ENCODE measurements around the gene DISP1. TPM values are rescaled to one million over a fixed set of nuclear protein-coding genes. Genes with fewer than 3 reads are reported as not detected.

The DISP1 gene
- total and polyA plus RNA-seq, 8 donors: 0.87 to 277 (median 4.9) TPM; not detected in 1

DNA sequence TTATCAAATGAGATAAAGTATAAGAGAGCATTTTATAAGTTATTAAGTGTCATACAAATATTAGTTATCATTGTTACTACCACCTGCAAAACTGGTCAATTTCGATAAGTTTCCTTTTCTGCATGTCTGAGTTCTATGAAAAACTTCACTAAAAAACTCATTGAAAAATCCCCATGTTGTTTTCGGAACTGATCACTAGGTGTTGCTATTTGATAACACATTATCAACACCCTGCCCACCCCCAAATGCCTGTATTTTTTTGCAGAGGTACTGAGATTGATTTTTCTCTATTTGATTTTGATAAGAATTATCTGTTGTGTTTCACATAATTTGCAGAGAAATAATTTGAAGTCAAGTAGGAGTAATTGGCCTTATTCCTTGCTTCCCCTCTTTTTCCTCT is 22.1 kb upstream of the DISP1 start:
- DNase-seq: peak in 1 of 2 donors; percentile 52
- intact Hi-C loops (cut with DNase I; ENCODE audit: low total_unique reads): no loop called here
- Histone ChIP-seq H3K27ac (no peak overlapping the region), H3K36me3 (no peaks in the 10 kb centered on the region), H3K9me3 (no peaks in the 10 kb centered on the region), H3K4me1 (peaks cover 0 to 15% (median 7%) of the 10 kb centered on the region in 4 donors), H3K27me3 (no peaks in the 10 kb centered on the region), H3K4me3 (no peak overlapping the region)
- WGBS, 5 donors: 3 to 9% (median 5%) methylated on average over 2 of the region's 2 CpGs
- TF ChIP-seq EP300 (IDR thresholded peaks at IDR 0.05): no peak
- no peak for TF ChIP-seq POLR2A (IDR thresholded peaks at IDR 0.05)
- TF ChIP-seq, protein P1, sequence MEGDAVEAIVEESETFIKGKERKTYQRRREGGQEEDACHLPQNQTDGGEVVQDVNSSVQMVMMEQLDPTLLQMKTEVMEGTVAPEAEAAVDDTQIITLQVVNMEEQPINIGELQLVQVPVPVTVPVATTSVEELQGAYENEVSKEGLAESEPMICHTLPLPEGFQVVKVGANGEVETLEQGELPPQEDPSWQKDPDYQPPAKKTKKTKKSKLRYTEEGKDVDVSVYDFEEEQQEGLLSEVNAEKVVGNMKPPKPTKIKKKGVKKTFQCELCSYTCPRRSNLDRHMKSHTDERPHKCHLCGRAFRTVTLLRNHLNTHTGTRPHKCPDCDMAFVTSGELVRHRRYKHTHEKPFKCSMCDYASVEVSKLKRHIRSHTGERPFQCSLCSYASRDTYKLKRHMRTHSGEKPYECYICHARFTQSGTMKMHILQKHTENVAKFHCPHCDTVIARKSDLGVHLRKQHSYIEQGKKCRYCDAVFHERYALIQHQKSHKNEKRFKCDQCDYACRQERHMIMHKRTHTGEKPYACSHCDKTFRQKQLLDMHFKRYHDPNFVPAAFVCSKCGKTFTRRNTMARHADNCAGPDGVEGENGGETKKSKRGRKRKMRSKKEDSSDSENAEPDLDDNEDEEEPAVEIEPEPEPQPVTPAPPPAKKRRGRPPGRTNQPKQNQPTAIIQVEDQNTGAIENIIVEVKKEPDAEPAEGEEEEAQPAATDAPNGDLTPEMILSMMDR (IDR thresholded peaks at IDR 0.05): peak in 5 of 7 experiments; percentile 19 to 63 (median 28)
- TF ChIP-seq POLR2AphosphoS5 (IDR thresholded peaks at IDR 0.05): no peak

DNA sequence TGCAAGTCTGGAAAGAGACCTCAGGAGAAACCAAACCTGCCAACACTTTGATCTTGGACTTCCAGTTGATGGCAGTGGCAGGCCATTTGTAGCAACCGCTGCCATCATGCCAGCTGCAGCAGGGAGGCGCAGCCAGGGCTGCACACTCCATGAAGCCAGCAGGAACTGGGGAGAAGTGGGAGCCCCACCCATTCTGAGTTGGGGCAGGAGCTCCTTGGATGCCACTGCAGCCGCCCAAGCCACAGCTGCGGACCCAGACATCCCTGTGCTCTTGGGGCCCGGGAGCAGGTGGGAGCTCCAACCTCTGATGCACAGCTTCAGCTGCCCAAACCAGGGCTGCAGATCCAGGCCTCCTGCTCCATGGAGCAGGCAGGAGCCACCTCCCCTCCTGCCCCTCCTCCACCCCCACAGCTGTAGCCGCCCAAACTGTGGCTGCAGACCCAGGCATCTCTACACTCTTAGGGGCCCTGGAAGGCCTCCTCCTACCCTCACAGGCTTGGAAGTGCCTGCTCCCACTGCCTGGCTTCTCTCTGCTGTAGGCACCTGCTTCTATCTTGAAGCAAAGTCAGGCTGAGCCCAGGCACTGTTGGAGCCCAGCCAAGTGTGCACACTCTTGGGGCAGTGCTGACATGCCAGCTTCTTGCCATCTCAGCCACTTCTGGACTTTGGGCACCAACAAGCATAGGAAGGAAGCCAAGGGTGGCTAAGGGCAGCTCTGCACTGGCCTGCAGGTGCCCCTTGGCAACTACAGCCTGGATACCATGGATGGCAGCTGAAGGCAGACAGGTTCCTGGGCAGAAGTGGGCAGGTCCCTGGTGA is 20.0 kb upstream of the DISP1 start:
- DNase-seq: peak in 1 of 2 donors; percentile 45
- WGBS, 5 donors: 63 to 90% (median 76%) methylated on average over 5 to 6 of the region's 6 CpGs
- Histone ChIP-seq H3K36me3 (no peaks in the 10 kb centered on the region), H3K27ac (no peak overlapping the region), H3K4me1 (peaks cover 9 to 31% (median 9%) of the 10 kb centered on the region in 4 donors), H3K27me3 (no peaks in the 10 kb centered on the region), H3K9me3 (no peaks in the 10 kb centered on the region), H3K4me3 (no peak overlapping the region)
- intact Hi-C loops (cut with DNase I; ENCODE audit: low total_unique reads): loop anchor here (5.0 kb wide), 1 partner anchor 287 kb away; no protein-coding TSS in a partner anchor
- TF ChIP-seq EP300 (IDR thresholded peaks at IDR 0.05): no peak
- TF ChIP-seq, protein P1 (IDR thresholded peaks at IDR 0.05): no peak

DNA sequence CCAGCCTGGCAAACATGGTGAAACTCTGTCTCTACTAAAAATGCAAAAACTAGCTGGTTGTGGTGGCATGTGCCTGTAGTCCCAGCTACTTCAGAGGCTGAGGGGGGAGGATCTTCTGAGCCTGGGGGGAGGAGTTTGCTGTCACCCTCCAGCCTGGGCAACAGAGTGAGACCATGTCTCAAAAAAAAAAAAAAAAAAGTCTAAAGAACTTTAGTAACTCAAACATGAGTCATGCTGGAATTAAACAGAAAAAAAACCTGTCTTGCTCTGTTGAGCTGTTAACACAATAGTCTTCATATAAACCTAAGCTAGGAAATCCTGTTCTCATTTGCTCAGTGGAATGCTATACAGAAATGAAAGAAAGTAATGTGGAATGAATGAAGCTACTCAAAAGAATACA is 16.7 kb upstream of the DISP1 start:
- H3K9me3 ChIP-seq: no peaks in the 10 kb centered on the region
- intact Hi-C loops (cut with DNase I; ENCODE audit: low total_unique reads): loop anchor here (5.0 kb wide), 1 partner anchor 284 kb away; no protein-coding TSS in a partner anchor
- DNase-seq: peak in 1 of 2 donors; percentile 68
- no peak overlapping the region for H3K4me3 ChIP-seq
- no peaks in the 10 kb centered on the region for H3K36me3 ChIP-seq
- H3K27ac ChIP-seq: no peak overlapping the region
- H3K27me3 ChIP-seq: no peaks in the 10 kb centered on the region
- TF ChIP-seq, protein P1 (IDR thresholded peaks at IDR 0.05): no peak
- TF ChIP-seq POLR2A (IDR thresholded peaks at IDR 0.05): no peak
- TF ChIP-seq EP300 (IDR thresholded peaks at IDR 0.05): no peak
- no peak for TF ChIP-seq POLR2AphosphoS5 (IDR thresholded peaks at IDR 0.05)
- H3K4me1 ChIP-seq: peaks cover 9 to 24% (median 9%) of the 10 kb centered on the region in 4 donors

DNA sequence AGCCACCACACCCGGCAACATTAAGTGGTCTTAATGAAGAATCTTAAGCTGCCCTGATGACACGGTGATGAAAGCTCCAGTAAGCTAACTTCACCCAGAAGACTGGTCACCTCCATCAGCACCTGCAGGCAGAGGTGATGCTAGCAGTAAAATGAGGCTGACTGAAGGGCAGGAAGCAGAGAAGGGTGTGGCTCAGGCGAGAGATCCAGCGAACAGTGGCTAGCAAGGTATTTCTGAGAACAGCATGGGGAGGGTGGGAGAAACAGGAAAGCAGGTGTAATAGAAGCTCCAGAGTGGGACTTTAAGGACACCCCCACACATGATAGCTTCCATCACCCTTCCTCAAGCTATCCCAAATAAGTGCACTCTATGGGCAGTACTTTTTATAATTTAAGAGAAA is 15.9 kb upstream of the DISP1 start:
- Histone ChIP-seq H3K9me3 (no peaks in the 10 kb centered on the region), H3K27ac (no peak overlapping the region), H3K4me1 (peaks cover 9 to 23% (median 9%) of the 10 kb centered on the region in 4 donors), H3K36me3 (no peaks in the 10 kb centered on the region), H3K27me3 (no peaks in the 10 kb centered on the region), H3K4me3 (no peak overlapping the region)
- intact Hi-C loops (cut with DNase I; ENCODE audit: low total_unique reads): loop anchor here (5.0 kb wide), 1 partner anchor 283 kb away; no protein-coding TSS in a partner anchor
- 53 to 73% (median 67%) methylated on average over 4 of the region's 4 CpGs for WGBS, 5 donors
- DNase-seq: no peak
- TF ChIP-seq POLR2AphosphoS5 (IDR thresholded peaks at IDR 0.05) (no peak), EP300 (IDR thresholded peaks at IDR 0.05) (no peak), POLR2A (IDR thresholded peaks at IDR 0.05) (no peak)
- TF ChIP-seq, protein P1 (IDR thresholded peaks at IDR 0.05): no peak

All from stomach (tissue), 9 donors.